SK-N-MC (cell line): ENCODE data around the gene ERC2.

Experiments used
- DNase-seq: peaks from one replicate; pipeline ENCODE4 v3.0.0-alpha.2; 2011; ENCODE audit warnings: low read depth, low spot score
- H3K27ac ChIP-seq: fragments of 200-600 bp; sonication (generic); 2 replicates; pipeline ENCODE4 v1.5.1; 2016; ENCODE audit warnings: mixed run types
- H3K36me3 ChIP-seq: fragments of 200-600 bp; sonication (generic); 2 replicates; pipeline ENCODE4 v1.6.1; 2017; ENCODE audit warnings: antibody characterized with exemption, low read length, mixed read lengths; ENCODE audit not compliant: insufficient read depth
- H3K4me3 ChIP-seq: fragments of 200-600 bp; sonication (generic); 2 replicates; pipeline ENCODE4 v1.5.1; 2016
- H3K9ac ChIP-seq: fragments of 200-600 bp; sonication (generic); 2 replicates; pipeline ENCODE4 v1.8.0; 2017; ENCODE audit warnings: mixed run types, mixed read lengths; ENCODE audit not compliant: insufficient read length
- H3K9me3 ChIP-seq: fragments of 200-600 bp; sonication (generic); 2 replicates; pipeline ENCODE4 v1.6.1; 2017; ENCODE audit warnings: low read depth, mild to moderate bottlenecking, antibody characterized with exemption, low read length, moderate library complexity, mixed read lengths
- EZH2 ChIP-seq: fragments of 200-600 bp; sonication (generic); IDR thresholded peaks from one replicate; pipeline ENCODE4 v1.6.1; 2017; ENCODE audit warnings: antibody characterized with exemption
- FOXP2 ChIP-seq: optimal IDR thresholded peaks from 2 replicates; pipeline ENCODE3; 2011; ENCODE audit warnings: mild to moderate bottlenecking, moderate library complexity; ENCODE audit not compliant: insufficient read depth; ENCODE audit errors: extremely low read length, control extremely low read depth
- POLR2AphosphoS5 ChIP-seq: IDR thresholded peaks from 2 replicates; pipeline ENCODE4 v1.6.1; 2012; ENCODE audit warnings: mild to moderate bottlenecking, low read depth, low read length, borderline replicate concordance

ERC2 gene

DNA sequence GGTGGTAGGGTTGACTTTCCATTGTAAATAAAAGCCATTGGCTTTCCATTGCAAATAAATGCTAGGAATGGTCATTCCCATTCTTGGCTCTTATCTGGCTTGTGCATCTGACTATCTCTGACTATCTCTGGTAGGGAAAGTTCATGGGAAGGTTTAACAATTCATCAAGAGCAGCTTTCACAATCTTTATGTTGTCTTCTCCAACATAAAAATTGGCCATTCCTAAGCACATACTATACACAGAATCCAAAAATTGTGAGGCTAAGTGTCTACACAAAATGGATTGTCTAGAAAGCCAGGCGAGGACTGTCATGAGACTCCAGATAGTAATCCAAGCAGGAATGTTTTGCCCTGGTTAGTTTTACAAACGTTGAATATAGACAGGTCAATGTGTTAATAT is 926.8 kb downstream of the ERC2 start:
- Histone ChIP-seq H3K9me3 (no peaks in the 10 kb centered on the region), H3K36me3 (no peaks in the 10 kb centered on the region), H3K27ac (no peak overlapping the region), H3K4me3 (no peak overlapping the region), H3K9ac (no peak overlapping the region)
- DNase-seq = no peak
- no peak for TF ChIP-seq FOXP2
- no peak for TF ChIP-seq POLR2AphosphoS5
- no peak for TF ChIP-seq EZH2

DNA sequence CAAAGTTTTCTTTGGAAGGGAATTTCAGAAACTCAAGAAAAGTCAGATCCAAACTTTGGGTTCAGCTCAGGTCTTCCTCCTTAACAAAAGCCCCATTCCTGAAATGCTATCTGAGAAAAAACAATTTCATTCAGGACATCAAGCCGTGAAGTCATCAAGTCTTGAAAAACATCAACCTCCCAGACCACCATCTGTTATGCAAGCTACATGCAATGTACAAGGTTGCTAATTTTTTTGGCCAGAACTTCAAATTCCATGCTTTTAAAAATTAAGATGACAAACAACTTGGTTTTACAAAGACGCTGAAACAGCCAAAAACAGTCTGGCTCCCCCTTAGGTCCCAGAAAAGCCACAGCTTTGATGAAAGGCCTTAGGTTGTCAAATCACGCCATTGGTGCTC is 927.3 kb downstream of the ERC2 start:
- H3K36me3 ChIP-seq = no peaks in the 10 kb centered on the region
- no peak for TF ChIP-seq EZH2
- TF ChIP-seq POLR2AphosphoS5 = no peak
- no peak for TF ChIP-seq FOXP2
- no peak overlapping the region for H3K27ac ChIP-seq
- H3K9ac ChIP-seq = no peak overlapping the region
- H3K4me3 ChIP-seq = no peak overlapping the region
- no peak for DNase-seq
- no peaks in the 10 kb centered on the region for H3K9me3 ChIP-seq

DNA sequence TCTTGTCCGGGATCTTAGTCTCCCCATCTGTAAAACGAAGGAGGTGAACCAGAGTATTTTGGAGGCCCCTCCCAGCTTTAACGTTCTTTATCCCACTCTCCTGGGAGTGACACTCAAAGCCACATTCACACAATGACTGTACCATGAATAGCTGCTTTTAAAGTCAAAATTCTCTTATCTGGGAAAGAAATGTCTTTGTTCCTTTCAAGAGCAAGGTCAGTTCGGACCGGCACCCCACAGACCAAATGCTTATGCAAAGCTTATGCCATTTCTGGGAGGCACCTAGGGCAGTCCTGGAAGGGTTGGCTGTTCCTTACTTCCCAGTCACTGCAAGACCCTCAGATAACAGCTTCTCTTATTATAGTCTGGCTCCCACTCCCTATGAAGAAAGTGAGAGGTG is 927.7 kb downstream of the ERC2 start:
- Histone ChIP-seq H3K27ac (no peak overlapping the region), H3K4me3 (no peak overlapping the region), H3K36me3 (no peaks in the 10 kb centered on the region), H3K9me3 (no peaks in the 10 kb centered on the region), H3K9ac (no peak overlapping the region)
- DNase-seq = no peak
- TF ChIP-seq POLR2AphosphoS5 (no peak), FOXP2 (no peak), EZH2 (no peak)

DNA sequence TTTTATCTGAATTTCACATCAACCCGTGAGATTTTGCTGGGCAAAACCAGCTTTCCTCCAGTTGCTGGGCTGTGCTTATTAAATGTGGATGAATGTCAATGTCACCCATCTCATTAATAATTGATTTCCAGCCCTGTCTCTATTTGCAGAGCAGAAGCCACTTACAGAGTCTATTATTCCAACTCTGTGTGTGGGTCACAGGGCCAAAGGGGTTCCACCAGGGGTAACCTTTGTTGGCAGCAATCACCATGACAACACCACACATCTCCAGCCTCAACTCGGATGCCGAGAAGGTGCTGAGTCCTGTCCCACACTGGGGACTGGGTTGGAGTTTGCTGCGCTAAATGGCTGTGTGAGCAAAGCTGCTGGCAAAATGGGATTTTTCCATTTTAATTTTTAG is 930.1 kb downstream of the ERC2 start:
- H3K36me3 ChIP-seq = no peaks in the 10 kb centered on the region
- no peak overlapping the region for H3K9ac ChIP-seq
- no peak for DNase-seq
- no peak for TF ChIP-seq EZH2
- H3K27ac ChIP-seq = no peak overlapping the region
- no peak overlapping the region for H3K4me3 ChIP-seq
- no peaks in the 10 kb centered on the region for H3K9me3 ChIP-seq

DNA sequence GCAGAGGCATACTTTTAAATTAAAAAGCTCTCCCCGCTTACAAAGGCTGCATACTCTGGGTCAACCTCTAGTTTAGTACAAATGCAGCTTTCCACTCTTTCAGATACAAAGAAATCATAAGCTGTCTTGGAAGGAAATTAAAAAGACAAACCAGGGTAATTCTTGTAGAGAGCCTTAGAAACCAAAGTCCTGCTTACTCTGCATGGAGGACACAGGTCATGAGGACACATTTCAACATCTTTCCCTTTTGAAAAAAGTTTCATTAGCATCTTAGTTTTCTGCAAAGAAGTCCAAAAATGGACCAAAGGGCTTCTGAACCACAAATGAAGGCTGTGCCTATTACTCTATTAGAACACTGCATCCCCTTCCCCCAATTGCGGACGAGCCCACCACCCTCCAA is 930.7 kb downstream of the ERC2 start:
- Histone ChIP-seq H3K9me3 (no peaks in the 10 kb centered on the region), H3K27ac (no peak overlapping the region), H3K36me3 (no peaks in the 10 kb centered on the region), H3K4me3 (no peak overlapping the region), H3K9ac (no peak overlapping the region)
- DNase-seq = no peak
- TF ChIP-seq FOXP2 (no peak), EZH2 (no peak), POLR2AphosphoS5 (no peak)

DNA sequence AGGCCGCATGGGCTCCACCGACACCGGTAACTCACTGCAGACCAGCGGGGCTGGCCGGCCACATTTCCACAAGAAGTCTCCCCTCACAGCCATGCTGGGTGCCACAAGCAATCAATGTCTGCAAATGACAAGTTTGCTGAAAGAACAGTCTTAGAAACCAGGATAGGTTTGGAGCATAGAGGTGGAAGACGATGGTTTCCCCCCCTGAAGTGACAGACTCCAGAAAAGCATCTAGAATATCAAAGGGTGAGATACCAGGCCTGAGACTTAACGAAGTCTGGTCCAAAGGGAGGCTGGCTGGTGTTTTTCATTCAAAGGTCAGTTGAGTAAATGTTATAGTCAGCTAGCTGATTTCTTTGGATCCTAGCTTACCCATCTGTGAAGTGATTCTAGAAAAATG is 931.1 kb downstream of the ERC2 start:
- no peak for DNase-seq
- H3K4me3 ChIP-seq = no peak overlapping the region

DNA sequence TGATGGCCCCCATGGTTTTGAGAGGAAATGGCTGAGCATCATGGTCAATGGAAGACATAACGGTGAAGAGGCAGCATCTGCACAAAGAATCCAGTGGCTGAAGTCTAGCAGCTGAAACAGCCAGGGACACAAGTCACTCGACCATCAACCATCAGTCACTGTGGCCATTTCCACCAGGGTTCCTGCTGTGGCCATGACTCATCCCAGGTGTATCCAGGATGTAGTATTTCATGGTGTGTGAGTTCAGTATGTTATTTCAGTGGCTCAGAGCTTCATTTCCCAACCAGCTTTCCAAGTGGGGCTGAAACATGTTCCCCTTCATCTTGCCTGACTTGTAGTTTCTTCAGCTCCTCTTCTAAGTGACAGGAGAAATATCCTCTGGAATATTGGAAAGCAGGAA is 933.4 kb downstream of the ERC2 start:
- TF ChIP-seq FOXP2 = no peak
- TF ChIP-seq EZH2 = no peak
- H3K27ac ChIP-seq = no peak overlapping the region
- H3K4me3 ChIP-seq = no peak overlapping the region
- no peak overlapping the region for H3K9ac ChIP-seq
- H3K9me3 ChIP-seq = no peaks in the 10 kb centered on the region
- no peak for DNase-seq
- H3K36me3 ChIP-seq = no peaks in the 10 kb centered on the region

More for the DNA sequence above, 931.1 kb downstream of the ERC2 start:
- Histone ChIP-seq H3K9ac (no peak overlapping the region), H3K9me3 (no peaks in the 10 kb centered on the region), H3K27ac (no peak overlapping the region), H3K36me3 (no peaks in the 10 kb centered on the region)
- TF ChIP-seq EZH2 = no peak
- TF ChIP-seq FOXP2 = no peak
- TF ChIP-seq POLR2AphosphoS5 = no peak

DNA sequence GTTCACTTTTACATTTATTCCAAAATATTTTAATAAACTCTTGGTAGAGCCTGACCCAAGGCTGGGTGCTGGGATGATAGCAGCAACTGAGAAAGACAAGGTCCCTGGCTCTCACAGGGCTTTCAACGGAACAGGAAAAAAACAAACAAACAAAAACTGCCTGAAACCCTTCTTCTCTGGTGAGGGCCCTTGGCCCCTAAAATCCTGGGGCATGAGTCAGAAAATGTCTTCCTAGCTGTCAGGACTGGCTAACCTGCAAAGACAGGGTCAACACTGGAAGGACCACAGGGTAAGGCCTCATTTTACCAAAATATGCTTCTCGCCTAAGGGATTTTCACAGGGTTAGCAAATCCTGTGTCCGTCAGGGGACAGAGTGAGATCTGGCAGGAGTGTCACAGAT is 935.5 kb downstream of the ERC2 start:
- DNase-seq = no peak
- no peak for TF ChIP-seq EZH2
- no peak for TF ChIP-seq POLR2AphosphoS5
- no peak for TF ChIP-seq FOXP2
- H3K27ac ChIP-seq = no peak overlapping the region

DNA sequence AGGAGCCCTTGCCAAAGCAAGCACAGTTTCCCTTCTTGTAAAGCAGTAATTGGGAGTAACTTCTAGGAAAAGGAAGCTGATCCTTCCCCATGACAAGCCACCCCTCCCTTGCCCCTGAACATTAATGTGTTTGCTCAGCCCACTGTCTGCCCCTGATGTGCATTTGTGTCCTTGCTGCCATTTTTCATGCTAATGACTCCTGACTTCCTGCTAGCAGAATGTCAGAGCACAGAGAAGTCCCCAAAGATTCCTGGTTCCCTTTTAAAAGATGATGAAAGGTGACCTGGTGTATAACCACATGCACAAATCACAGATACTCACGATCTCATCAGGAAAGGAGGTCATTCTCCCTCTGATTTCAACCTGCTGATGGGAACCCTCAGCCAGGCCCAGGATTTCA is 936.9 kb downstream of the ERC2 start:
- Histone ChIP-seq H3K27ac (no peak overlapping the region), H3K9ac (no peak overlapping the region), H3K9me3 (no peaks in the 10 kb centered on the region), H3K36me3 (no peaks in the 10 kb centered on the region), H3K4me3 (no peak overlapping the region)
- TF ChIP-seq EZH2 (no peak), FOXP2 (no peak), POLR2AphosphoS5 (no peak)
- no peak for DNase-seq

More for the DNA sequence above, 935.5 kb downstream of the ERC2 start:
- Histone ChIP-seq H3K9me3 (no peaks in the 10 kb centered on the region), H3K9ac (no peak overlapping the region), H3K4me3 (no peak overlapping the region), H3K36me3 (no peaks in the 10 kb centered on the region)

DNA sequence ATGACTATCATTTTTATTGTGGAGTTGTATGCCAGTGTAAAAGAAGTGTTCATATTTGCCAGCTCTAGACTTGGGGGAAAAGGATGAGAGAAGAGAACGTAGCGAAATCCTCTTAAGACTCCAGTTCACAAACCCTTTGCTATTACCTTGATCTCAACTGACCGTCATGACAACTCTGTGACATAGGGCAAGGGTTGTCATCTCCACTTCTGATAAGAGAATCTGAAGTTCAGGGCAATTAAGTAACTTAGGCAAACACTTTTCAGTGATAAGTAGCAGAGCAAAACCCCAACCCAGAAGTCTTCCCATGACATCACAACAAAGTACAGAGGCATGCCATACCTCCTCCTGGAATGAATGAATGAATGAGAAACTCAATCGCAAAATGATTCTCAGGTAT is 940.9 kb downstream of the ERC2 start:
- Histone ChIP-seq H3K9me3 (no peaks in the 10 kb centered on the region), H3K36me3 (no peaks in the 10 kb centered on the region), H3K27ac (no peak overlapping the region), H3K9ac (no peak overlapping the region), H3K4me3 (no peak overlapping the region)
- DNase-seq = no peak
- no peak for TF ChIP-seq FOXP2
